Activated CD8-positive, alpha-beta T cell treated with anti-CD3 and anti-CD28 coated beads for 36 hours (primary cell): ENCODE data around the gene DEFB108B. TPM values are rescaled to one million over a fixed set of nuclear protein-coding genes. Genes with fewer than 3 reads are reported as not detected.
A peak's percentile ranks its signal among the peaks of the same experiment; 100 is the strongest.
"Not testable (repeated sequence)": the region's sequence is repeated elsewhere in the genome, so short reads cannot be mapped to it uniquely, and the experiment has no call there.

ENCODE experiments used
- ATAC-seq: fragments of 200-7000 bp; cut with Tn5 transposase; one replicate; pipeline ENCODE4 v1.10.0; 2021; ENCODE audit warnings: mild to moderate bottlenecking, moderate library complexity
- CTCF ChIA-PET: fragments of 350-600 bp; sonication (Branson Sonifier 250); formaldehyde crosslinking; loops from one replicate; lab custom pipeline; 2021; ENCODE audit warnings: antibody characterized with exemption; lab: Charles Lee
- POLR2A ChIA-PET: fragments of 350-600 bp; sonication (Branson Sonifier 250); formaldehyde crosslinking; loops from one replicate; lab custom pipeline; 2021; ENCODE audit warnings: antibody characterized with exemption; lab: Charles Lee
- DNase-seq: peaks from one replicate; pipeline ENCODE4 v3.0.0-alpha.2; 2020
- H3K27ac Mint-ChIP-seq: one replicate; pipeline ENCODE4 v1.8.0; 2021; ENCODE audit warnings: mild to moderate bottlenecking, mixed read lengths
- H3K27me3 Mint-ChIP-seq: one replicate; pipeline ENCODE4 v1.8.0; 2021; ENCODE audit warnings: mixed read lengths
- H3K36me3 Mint-ChIP-seq: one replicate; pipeline ENCODE4 v1.8.0; 2021; ENCODE audit warnings: low read depth, mixed read lengths
- H3K4me1 Mint-ChIP-seq: one replicate; pipeline ENCODE4 v1.8.0; 2021; ENCODE audit warnings: low read depth, mixed read lengths
- H3K4me3 Mint-ChIP-seq: one replicate; pipeline ENCODE4 v1.8.0; 2021; ENCODE audit warnings: mild to moderate bottlenecking, moderate library complexity, mixed read lengths
- H3K9me3 Mint-ChIP-seq: one replicate; pipeline ENCODE4 v1.8.0; 2021; ENCODE audit warnings: mixed read lengths
- intact Hi-C: fragments of 100-400 bp; cut with micrococcal nuclease; formaldehyde crosslinking; loops from one replicate; pipeline ENCODE4 v1.10.0; 2022
- total RNA-seq, 2 experiments: library from RNA; stranded (reverse); gene quantifications; one replicate each; pipeline ENCODE4 v1.2.3, GENCODE V29; 2021
- TF ChIP-seq, protein P1 (sequence below): fragments of 200-600 bp; IDR thresholded peaks from one replicate; pipeline ENCODE4 v1.8.0; 2022; ENCODE audit warnings: antibody characterized with exemption, mild to moderate bottlenecking

Gene DEFB108B, protein sequence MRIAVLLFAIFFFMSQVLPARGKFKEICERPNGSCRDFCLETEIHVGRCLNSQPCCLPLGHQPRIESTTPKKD
- total RNA-seq, result not detected

DNA sequence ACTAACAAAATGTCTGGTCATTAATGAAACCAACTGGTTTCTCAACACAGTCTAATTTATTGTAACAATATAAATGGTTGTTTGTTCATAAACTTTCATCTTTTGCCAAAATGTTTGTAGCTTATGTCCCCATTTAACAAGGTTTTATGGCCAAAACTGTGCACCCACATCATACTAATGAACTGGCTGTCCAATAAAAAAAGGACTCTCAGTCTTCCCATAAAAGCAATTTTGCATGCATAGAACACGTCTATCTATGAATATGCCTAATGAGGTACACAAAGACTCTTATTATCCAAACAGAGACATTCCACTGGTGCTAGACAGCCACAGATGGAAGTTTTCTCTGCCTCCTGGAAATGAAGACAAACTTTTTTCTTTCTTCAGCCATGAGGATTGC, at the start of gene DEFB108B:
TSS of gene DEFB108B (plus strand) at position 390 of the 400 bp plus-strand sequence. CDS start at position 390, 0 bp downstream.
- ATAC-seq, DNase-seq, H3K9me3 Mint-ChIP-seq, CTCF ChIA-PET, H3K4me3 Mint-ChIP-seq, H3K36me3 Mint-ChIP-seq, H3K4me1 Mint-ChIP-seq, intact Hi-C loops, H3K27me3 Mint-ChIP-seq, POLR2A ChIA-PET, H3K27ac Mint-ChIP-seq: not testable (repeated sequence)

DNA sequence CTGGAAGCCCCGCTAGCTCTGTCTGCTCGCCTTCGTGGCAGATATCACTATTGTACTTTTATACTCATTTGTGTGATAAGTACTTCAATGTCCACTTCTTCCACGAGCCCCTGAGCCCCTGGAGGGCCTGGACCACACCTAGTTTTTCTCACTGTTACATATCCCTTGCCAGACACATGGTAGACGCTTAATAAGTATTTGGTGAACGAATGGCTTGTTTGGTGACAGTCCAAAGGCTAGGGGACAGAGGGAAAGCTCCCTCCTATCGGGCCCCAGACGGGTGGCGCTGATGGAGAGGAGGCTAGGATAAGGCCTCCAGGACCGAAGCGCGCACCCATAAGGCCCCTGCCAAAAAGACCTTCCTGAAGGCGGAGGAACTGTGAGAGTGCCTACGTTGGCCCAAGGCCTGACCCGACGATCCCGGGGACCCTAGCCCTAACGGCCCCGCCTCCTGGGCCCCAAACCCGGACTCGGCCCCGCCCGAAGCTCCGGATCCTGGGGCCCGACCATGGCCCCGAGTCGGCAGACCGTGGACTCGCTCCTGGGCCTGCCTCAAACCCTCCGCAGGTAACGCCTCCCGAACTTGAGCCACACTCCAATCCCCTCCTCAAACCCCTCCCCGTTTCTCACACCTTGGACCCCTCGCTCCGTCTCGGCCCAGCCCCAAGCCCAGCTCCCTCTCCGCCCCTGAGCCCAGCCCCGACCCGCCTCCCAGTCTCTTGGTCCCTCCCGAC, 46.7 kb upstream of the DEFB108B start:
- H3K4me1 Mint-ChIP-seq, result peaks cover 21% of the 10 kb centered on the region
- ATAC-seq, H3K36me3 Mint-ChIP-seq, H3K9me3 Mint-ChIP-seq, intact Hi-C loops, H3K27me3 Mint-ChIP-seq, POLR2A ChIA-PET, CTCF ChIA-PET, DNase-seq: not testable (repeated sequence)
- peak overlapping the region; percentile 90 for H3K27ac Mint-ChIP-seq
- H3K4me3 Mint-ChIP-seq, result peak overlapping the region; percentile 92

DNA sequence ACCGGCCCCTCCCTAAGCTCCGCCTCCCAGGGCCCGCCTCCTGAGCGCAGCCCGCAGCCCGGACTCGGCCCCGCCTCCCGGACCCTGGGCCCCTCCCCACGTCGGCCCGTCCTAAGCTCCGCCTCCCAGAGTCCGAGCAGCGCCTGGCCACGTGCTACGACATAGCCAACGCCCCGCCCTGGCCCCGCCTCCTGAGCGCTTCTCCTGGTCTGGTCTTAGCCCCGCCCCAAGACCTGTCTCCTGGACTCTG, 46.2 kb upstream of the DEFB108B start:
- intact Hi-C loops, CTCF ChIA-PET, H3K36me3 Mint-ChIP-seq, POLR2A ChIA-PET, H3K27me3 Mint-ChIP-seq, H3K9me3 Mint-ChIP-seq: not testable (repeated sequence)
- peaks cover 21% of the 10 kb centered on the region for H3K4me1 Mint-ChIP-seq
- peak overlapping the region; percentile 92 for H3K4me3 Mint-ChIP-seq
- ATAC-seq (peak; percentile 95), DNase-seq (peak; percentile 100)
- peak overlapping the region; percentile 90 for H3K27ac Mint-ChIP-seq

DNA sequence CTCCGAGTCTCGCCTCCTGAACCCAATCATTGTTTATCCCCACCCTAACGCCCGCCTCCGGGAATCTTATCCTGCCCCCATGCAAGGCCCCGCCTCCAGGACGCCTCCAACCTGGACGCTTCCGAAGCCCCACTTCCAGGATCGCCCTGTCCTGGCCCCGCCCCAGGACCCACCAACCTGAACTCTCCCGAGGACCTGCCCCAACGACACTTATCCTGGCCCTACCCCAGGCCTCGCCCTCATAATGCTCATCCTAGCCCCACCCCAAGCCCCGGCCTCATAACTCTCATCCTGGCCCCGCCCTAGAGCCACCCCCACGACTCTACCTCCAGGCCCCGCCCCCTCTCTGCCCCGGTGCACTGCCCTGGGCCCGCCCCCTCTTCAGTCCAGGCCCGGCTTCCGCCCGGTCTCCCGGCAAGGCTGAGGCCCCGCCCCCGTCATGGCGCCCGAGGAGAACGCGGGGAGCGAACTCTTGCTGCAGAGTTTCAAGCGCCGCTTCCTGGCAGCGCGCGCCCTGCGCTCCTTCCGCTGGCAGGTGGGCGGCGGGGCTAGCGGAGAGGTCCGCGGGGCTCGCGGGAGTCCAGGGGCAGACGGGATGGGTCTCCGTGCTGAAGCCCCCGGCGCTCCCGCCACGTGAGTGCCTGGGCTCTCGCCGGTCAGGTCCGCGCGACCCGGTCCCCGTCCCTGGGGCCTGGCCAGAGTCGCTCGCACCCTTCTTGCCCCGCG, 45.7 kb upstream of the DEFB108B start:
- H3K4me1 Mint-ChIP-seq, result peaks cover 21% of the 10 kb centered on the region
- intact Hi-C loops, result no loop called here
- H3K4me3 Mint-ChIP-seq, result peak overlapping the region; percentile 92
- H3K27me3 Mint-ChIP-seq, result no peaks in the 10 kb centered on the region
- peak; percentile 97 for ATAC-seq
- peak overlapping the region; percentile 95 for H3K27ac Mint-ChIP-seq
- TF ChIP-seq, protein P1, sequence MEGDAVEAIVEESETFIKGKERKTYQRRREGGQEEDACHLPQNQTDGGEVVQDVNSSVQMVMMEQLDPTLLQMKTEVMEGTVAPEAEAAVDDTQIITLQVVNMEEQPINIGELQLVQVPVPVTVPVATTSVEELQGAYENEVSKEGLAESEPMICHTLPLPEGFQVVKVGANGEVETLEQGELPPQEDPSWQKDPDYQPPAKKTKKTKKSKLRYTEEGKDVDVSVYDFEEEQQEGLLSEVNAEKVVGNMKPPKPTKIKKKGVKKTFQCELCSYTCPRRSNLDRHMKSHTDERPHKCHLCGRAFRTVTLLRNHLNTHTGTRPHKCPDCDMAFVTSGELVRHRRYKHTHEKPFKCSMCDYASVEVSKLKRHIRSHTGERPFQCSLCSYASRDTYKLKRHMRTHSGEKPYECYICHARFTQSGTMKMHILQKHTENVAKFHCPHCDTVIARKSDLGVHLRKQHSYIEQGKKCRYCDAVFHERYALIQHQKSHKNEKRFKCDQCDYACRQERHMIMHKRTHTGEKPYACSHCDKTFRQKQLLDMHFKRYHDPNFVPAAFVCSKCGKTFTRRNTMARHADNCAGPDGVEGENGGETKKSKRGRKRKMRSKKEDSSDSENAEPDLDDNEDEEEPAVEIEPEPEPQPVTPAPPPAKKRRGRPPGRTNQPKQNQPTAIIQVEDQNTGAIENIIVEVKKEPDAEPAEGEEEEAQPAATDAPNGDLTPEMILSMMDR, result no peak
- H3K36me3 Mint-ChIP-seq, result no peaks in the 10 kb centered on the region
- DNase-seq, result peak; percentile 95
- H3K9me3 Mint-ChIP-seq, result no peaks in the 10 kb centered on the region
- POLR2A ChIA-PET, result no interaction called here
- CTCF ChIA-PET, result no interaction called here

DNA sequence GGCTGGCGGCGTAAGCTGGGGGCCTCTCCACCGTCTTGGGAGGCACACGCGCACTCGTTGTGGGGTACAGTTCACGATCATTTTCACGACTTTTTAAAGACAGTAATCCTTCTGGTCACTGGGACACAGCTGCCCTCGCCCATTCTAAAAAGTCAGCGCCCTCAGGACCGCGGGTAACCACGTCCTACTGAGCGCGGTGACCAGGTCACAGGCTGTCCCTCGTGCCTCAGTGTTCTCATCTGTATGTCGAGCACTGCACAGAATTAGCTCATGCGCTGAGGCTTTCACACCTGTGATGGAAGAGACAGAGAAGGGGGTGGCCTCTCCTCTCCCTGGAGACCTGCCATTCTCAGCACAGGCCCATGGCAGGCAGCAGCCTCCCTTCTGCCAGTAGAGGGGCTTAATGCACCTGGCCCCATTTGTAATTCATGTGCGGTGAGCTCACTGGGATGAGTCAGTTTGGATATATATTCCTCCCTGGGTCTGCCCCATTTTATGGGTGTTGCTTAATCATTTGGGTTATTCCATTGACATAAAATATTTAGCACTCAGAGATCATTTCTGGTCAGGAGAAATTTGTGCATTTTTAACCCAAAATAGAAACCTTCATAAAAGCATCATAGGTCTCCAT, 45.1 kb upstream of the DEFB108B start:
- H3K4me3 Mint-ChIP-seq, result peak overlapping the region; percentile 92
- H3K27me3 Mint-ChIP-seq, CTCF ChIA-PET, intact Hi-C loops, ATAC-seq, H3K36me3 Mint-ChIP-seq, POLR2A ChIA-PET, H3K9me3 Mint-ChIP-seq: not testable (repeated sequence)
- DNase-seq, result peak; percentile 43
- H3K27ac Mint-ChIP-seq, result peak overlapping the region; percentile 95
- peaks cover 21% of the 10 kb centered on the region for H3K4me1 Mint-ChIP-seq

DNA sequence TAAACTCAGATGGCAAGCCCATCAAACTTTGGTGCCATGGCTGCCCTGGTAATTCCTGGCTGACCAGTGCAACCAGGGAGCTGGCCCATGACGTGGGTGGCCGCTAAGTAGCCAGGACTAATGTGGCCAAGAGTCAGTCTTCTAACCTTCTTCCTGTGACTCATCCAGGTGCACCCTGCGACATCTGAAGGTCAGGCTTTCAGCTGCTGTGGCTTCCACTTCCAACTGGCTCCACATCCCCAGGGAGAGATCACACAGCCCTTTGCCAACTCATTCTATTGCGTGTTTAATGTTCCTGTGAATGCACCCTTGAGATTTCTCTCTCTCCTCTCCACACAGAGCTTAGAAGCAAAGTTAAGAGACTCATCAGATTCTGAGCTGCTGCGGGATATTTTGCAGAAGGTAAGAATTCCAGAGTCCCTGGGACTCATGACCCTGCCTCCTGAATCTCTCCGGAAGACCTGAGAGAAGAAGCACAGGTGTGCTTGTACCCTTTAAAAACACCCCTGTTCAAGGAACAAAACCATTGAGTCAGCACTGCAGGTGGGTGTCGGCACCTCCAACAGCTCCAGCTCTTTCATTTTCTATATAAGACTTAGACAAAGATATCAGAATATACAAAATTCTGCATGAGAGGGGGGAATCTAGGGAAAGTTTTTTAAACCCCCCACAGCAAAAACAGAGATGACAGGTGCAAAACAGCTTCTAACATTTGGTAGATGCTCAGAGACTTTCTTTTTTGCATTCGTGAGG, 43.4 kb upstream of the DEFB108B start:
- not testable (repeated sequence) for H3K4me3 Mint-ChIP-seq

DNA sequence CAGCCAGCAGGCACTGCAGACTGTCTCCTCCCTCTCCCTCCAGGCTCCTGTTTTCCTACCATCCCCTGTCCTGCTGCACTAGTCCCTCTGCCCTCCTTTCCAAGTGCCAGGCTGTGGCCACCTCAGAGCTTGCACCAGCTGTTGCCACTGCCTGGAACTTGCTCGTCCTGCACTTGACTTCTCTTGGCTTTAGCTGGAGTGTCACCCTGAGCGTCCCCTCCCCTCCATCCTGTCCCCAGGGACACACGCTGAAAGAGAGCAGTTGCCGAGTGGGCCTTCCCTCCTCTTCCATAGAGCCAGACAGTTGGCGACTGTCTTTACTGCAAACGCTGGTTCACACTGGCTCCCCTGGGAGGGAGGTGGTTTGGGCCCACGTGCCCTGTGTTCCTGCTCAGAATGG, 41.9 kb upstream of the DEFB108B start:
- H3K27ac Mint-ChIP-seq, POLR2A ChIA-PET: not testable (repeated sequence)

More for the DNA sequence above, 43.4 kb upstream of the DEFB108B start:
- CTCF ChIA-PET, result interaction anchor here (1.4 kb wide), 1 partner anchor 11 kb away, joined by 6 read pairs; no protein-coding TSS in a partner anchor
- H3K4me1 Mint-ChIP-seq, result peaks cover 21% of the 10 kb centered on the region
- H3K27ac Mint-ChIP-seq, H3K36me3 Mint-ChIP-seq, ATAC-seq, DNase-seq, POLR2A ChIA-PET, H3K9me3 Mint-ChIP-seq, intact Hi-C loops, H3K27me3 Mint-ChIP-seq: not testable (repeated sequence)

More for the DNA sequence above, 41.9 kb upstream of the DEFB108B start:
- DNase-seq, ATAC-seq, H3K36me3 Mint-ChIP-seq, H3K9me3 Mint-ChIP-seq, H3K27me3 Mint-ChIP-seq, intact Hi-C loops, H3K4me3 Mint-ChIP-seq: not testable (repeated sequence)
- CTCF ChIA-PET, result interaction anchor here (1.4 kb wide), 1 partner anchor 9 kb away, joined by 6 read pairs; no protein-coding TSS in a partner anchor
- peaks cover 19% of the 10 kb centered on the region for H3K4me1 Mint-ChIP-seq
